Activated CD8-positive, alpha-beta memory T cell treated with anti-CD3 and anti-CD28 coated beads, Interleukin-2, amount 10 ng/mL, durations not matched to agents 7 days and 5 days (primary cell): Measurements from ENCODE around the gene ASL. TPM values are rescaled to one million over a fixed set of nuclear protein-coding genes. Genes with fewer than 3 reads are reported as not detected.

Experiments
- total RNA-seq, 2 experiments: library from RNA; stranded (reverse); gene quantifications; one replicate each; pipeline ENCODE4 v1.2.3, GENCODE V29; 2021

ASL gene
- total RNA-seq, 2 experiments from 2014 or later, result 30.1 to 36.7 TPM

Other genes with a start within 250 kb of the ASL start
- gene VKORC1L1, start 202.7 kb upstream of the ASL start, total RNA-seq, result 10 to 100 TPM; 14.1 to 20.3 TPM
- gene GUSB, start 93.6 kb upstream of the ASL start, total RNA-seq, result 10 to 100 TPM; 84.3 to 88.0 TPM
- 10 to 100 TPM; 28.3 to 29.4 TPM for gene CRCP, start 39.0 kb downstream of the ASL start, total RNA-seq
- 1 to 10 TPM in 1 of 2 experiments, under 1 TPM in 1; 0.85 to 1.1 TPM for gene TPST1, start 129.5 kb downstream of the ASL start, total RNA-seq